Left renal cortex interstitium (tissue), 4 donors: ENCODE measurements around the gene MLXIPL. TPM values are rescaled to one million over a fixed set of nuclear protein-coding genes. Genes with fewer than 3 reads are reported as not detected.
"Not testable (repeated sequence)": the region's sequence is repeated elsewhere in the genome, so short reads cannot be mapped to it uniquely, and the experiment has no call there.

ENCODE experiments used
- DNase-seq, 4 donors: peaks; one replicate each; pipeline ENCODE4 v3.0.0-alpha.2; 2013; ENCODE audit warnings: low read depth in 4 of 4, low spot score in 2 of 4, missing footprints in 1 of 4
- polyA plus RNA-seq, 4 donors: library from polyadenylated mRNA; unstranded; fragments of 120-200 nt; gene quantifications; one replicate each; pipeline ENCODE4 v1.2.1, GENCODE V29; 2013; ENCODE audit not compliant: insufficient read length in 4 of 4

The MLXIPL gene, protein sequence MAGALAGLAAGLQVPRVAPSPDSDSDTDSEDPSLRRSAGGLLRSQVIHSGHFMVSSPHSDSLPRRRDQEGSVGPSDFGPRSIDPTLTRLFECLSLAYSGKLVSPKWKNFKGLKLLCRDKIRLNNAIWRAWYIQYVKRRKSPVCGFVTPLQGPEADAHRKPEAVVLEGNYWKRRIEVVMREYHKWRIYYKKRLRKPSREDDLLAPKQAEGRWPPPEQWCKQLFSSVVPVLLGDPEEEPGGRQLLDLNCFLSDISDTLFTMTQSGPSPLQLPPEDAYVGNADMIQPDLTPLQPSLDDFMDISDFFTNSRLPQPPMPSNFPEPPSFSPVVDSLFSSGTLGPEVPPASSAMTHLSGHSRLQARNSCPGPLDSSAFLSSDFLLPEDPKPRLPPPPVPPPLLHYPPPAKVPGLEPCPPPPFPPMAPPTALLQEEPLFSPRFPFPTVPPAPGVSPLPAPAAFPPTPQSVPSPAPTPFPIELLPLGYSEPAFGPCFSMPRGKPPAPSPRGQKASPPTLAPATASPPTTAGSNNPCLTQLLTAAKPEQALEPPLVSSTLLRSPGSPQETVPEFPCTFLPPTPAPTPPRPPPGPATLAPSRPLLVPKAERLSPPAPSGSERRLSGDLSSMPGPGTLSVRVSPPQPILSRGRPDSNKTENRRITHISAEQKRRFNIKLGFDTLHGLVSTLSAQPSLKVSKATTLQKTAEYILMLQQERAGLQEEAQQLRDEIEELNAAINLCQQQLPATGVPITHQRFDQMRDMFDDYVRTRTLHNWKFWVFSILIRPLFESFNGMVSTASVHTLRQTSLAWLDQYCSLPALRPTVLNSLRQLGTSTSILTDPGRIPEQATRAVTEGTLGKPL
- polyA plus RNA-seq: 10 to 100 TPM in 1 of 4 donors, 1 to 10 TPM in 3; 3.0 to 10.1 (median 5.2) TPM

DNA sequence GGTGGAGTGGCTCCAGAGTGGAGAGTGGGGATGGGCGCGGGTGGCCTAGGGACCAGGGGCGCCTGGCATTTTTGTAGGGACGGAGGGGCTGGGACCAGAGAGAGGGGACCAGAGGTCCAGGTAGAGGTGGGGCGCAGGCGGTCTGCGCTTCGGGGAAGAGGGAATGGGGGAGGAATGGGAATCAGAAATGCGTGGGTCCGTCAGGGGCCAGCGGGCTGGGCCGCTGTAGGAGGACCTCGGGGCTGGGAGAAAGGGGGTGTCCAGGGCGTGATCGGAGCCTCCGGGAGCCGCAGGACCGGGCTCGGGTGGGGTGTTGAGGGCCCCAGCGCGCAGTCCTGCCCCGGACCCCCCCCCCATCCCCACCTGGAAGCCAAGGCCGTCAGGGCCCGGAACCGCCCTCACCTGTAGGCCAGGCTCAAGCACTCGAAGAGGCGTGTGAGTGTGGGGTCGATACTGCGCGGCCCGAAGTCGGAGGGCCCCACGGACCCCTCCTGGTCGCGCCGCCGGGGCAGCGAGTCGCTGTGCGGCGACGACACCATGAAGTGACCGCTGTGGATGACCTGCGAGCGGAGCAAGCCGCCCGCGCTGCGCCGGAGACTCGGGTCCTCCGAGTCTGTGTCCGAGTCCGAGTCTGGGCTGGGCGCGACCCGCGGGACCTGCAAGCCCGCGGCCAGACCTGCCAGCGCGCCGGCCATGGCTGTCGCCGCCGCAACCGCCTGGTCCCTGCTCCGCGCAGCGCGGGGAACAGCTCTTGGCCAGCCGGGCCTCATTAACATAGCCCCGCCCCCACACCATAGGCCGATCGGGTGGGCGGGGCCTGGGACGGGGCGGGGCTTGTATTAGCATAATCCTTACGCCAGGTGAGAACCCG is at the start of gene MLXIPL:
Gene MLXIPL, minus strand, starts transcription at position 725 of the 871 bp plus-strand sequence. Its CDS starts 30 bp downstream, at position 695.
- peak in 3 of 4 donors; percentile 46 to 65 (median 62) for DNase-seq

DNA sequence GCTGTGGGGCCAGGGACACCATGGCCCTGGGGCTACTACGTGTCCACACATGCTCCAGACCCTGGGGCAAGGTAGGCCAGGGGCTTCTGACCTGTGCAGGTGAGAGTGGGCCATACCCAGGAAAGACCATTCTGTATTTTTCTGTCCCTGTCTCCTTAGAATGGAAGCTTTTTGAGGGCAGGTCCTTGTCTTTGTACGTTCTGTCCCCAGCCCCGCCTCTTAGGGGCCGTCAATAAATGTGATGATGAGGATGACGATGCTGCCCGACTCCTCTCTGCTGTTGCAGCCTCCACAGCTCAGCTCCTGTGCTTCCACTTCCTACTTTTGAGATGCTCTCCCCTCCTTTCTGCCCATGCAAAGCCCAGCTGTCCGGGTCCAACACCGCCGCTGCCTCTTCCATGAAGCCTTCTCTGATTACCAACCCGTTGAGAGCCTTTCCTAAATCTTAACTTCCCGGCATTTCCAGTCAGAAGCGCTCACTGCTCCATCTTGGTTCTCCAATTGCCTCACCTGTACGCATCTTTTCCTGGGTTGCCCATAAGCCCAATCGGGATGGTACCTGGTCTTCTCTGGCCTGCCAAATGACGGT is 47.6 kb upstream of the MLXIPL start:
- DNase-seq: no peak

DNA sequence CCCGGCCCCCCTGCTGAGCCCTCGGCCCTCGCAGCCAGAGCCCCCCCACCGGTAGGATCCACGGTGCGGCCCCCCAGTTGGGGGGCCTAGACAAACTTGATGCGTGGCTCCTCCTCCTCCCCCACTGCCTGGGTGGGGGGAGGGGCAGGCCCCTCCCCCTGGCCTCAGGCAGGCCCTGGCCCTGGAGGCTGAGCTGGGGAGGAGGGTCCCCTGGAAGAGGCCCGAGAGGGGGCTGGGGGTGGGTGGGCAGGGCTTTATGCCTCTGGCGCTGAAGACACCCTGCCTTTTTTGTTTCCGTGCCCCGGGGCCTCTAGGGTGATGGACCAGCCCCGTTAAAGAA is 47.0 kb upstream of the MLXIPL start:
- no peak for DNase-seq

DNA sequence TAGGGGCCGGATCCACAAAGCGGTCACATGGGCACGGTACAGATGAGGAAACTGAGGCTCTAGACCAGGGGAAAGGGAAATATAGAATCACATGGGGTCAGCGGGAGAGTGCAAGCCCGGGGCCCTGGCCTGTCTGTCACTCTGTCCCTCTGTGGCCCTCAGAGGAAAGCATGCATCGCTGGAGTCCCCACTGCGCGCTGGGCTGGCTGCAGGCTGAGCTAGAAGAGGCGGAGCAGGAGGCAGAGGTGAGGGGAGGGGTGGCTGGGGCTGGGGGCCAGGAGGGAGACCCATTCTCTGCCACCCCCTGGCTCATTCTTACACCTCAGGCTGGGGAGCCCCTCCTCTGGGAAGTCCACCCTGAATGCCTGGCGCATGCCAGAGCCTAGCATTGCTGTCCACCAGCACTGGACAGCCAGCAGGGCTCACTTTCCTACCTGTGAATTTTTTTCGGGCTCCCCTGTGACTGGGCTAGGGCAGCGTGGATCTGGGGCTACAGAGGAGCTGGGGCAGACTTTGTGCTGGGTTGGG is 45.6 kb upstream of the MLXIPL start:
- no peak for DNase-seq

DNA sequence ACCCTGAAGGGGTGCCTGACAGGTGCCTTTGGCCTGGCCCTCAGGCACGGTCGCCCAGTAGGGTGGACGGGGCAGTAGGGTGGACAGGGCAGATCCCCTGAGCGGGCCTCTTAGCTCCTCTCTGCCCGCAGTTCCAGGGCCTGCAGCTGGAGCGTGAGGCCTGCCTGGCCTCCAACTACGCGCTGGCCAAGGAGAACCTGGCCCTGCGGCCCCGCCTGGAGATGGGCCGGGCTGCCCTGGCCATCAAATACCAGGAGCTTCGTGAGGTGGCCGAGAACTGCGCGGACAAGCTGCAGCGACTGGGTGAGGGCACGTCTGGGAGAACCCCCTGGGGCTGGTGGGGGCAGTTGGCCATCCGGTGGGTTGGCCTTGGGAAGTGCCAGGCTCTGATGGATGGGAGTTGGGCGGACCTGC is 45.0 kb upstream of the MLXIPL start:
- no peak for DNase-seq

DNA sequence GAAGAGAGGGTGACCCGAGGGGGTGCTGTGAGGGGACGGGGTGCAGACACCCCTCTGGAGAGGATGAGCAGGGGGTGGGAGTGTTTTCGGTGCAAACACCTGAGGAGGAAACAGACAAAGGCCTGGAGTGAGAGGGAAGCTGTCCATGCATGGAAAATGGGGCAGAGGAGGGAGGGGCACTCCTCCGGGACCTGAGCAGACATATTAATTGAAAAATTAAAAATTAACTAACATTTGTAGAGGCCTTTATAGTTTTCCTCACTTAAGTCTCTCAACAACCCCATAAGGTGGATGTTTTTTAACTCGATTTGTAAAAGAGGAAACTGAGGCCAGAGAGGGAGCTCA is 44.5 kb upstream of the MLXIPL start:
- DNase-seq: no peak

DNA sequence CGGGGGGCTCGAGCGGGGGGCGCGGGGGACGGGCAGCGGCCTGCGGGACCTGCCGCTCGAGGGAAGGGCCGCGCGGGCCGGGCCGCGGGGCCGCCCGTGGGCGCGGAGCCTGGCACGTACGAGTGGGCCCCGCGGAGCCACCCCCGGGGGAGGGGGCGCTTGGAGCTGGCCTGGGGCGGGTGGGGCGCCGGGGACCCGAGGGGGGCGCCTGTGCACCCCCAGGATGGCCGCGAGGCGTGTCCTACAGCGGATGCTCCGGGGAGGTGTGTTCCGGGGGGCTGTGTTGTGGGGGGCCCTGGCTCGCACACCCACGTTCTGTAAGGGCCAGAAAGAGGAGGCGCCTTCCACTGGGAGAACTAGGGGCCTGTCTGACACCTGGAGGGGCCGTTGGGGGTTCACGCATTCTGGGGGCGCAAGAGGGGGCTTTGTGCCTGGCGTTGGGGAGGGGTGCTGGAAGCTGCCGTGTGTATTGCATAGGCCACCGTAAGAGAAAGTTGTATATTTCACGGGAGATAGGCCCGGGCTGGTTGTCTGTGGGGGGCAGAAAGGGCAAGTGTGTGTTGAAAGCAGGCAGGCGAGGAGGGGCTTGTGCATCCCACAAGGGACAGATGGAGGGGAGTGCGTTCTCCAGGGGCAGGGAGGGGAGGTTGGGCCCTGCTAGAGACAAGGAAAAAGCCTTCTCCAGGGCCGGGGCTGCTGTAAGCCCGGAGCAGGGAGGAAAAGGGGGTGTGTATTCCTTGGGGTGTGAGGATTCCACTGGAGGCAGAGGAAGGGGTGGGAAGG is 44.0 kb upstream of the MLXIPL start:
- DNase-seq: no peak

DNA sequence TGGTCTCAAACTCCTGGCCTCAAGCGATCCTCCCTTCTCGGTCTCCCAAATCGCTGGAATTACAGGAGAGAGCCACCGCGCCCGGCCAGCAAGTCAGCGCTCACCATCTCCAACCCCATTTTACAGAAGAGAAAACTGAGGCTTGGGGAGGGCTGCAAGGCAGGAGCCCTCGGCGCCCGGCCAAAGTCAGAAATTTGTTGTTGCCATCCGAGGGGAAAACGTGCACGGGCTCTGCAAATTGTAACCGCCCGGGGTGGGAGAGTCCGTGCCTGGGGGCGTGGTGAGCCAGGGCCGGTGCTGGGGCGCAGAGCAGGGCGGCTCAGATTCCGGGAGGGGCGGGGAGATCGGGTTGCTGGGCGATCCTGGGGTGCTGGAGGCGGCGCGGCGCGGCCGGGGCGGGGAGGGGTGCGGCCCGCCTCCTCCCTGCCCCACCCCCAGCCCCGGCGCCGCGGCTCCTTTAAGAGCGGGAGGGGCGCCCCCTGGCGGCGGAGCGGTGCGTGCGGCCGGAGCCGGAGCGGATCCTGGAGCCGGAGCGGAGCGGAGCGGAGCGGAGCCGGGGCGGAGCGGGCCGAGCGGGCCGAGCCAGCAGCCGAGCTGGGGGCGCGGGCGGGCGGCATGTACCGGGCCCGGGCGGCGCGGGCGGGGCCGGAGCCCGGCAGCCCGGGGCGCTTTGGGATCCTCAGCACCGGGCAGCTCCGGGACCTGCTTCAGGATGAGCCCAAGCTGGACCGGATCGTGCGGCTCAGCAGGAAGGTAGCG is 43.2 kb upstream of the MLXIPL start, which contains the start of gene VPS37D:
Gene VPS37D, plus strand, starts transcription at position 488 of the 759 bp plus-strand sequence. Its CDS starts 128 bp downstream, at position 616.
- DNase-seq: peak in 3 of 4 donors; percentile 81 to 86 (median 82)

DNA sequence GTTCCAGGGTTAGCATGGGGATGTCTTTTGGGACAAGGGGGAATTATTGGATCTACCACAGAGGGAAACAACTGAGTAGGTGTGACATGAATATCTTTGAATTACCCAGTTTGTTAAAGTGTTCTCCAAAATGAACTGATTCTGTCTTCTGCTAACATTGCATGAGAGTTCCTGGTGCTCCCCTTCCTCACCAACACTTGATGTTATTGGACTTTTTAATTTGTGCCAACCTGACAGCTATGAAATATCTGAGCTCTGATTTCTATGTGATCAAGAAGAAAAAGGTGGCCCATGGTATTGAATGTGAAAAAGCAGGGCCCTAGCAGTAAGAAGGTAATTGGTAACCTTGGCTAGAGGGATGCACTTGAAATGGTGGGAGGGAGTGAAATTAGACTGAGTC is 38.7 kb upstream of the MLXIPL start:
- no peak for DNase-seq

DNA sequence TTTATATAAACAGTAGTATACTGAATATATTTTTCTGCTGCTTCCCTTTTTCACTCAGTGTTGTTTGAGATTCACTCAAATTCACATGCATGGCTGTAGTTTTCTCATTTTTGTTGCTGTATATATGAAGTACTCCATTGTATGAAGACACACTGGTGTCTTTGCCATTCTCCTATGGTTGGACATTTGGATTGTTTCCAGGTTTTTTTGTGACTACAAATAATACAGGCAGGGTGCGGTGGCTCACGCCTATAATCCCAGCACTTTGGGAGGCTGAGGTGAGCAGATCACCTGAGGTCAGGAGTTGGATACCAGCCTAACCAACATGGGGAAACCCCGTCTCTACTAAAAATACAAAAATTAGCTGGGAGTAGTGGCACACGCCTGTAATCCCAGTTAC is 36.3 kb upstream of the MLXIPL start:
- DNase-seq: not testable (repeated sequence)

DNA sequence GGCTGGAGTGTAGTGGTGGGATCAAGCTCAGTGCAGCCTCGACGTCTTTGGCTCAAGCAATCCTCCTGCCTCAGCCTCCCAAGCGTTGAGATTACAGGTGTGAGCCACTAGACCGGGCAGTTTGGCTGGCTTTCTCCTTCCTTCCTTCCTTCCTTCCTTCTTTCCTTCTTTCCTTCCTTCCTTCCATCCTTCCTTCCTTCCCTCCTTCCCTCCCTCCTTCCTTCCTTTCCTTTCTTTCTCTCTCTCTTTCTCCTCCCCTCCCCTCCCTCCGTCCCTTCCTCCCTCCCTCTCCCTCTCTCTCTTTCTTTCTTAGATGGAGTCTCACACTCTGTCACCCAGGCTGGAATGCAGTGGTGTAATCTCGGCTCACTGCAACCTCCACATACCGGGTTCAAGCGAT is 35.7 kb upstream of the MLXIPL start:
- no peak for DNase-seq

DNA sequence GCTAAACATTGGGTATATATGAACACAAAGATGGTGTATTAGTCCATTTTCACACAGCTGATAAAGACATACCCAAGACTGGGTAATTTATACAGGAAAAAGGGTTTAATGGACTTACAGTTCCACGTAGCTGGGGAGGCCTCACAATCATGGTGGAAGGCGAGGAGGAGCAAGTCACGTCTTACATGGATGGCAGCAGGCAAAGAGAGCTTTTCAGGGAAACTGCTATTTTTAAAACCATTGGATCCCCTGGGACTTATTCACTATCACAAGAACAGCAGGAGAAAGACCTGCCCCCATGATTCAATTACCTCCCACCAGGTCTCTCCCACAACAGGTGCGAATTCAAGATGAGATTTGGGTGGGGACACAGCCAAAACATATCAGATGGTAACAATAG is 31.0 kb upstream of the MLXIPL start:
- not testable (repeated sequence) for DNase-seq

DNA sequence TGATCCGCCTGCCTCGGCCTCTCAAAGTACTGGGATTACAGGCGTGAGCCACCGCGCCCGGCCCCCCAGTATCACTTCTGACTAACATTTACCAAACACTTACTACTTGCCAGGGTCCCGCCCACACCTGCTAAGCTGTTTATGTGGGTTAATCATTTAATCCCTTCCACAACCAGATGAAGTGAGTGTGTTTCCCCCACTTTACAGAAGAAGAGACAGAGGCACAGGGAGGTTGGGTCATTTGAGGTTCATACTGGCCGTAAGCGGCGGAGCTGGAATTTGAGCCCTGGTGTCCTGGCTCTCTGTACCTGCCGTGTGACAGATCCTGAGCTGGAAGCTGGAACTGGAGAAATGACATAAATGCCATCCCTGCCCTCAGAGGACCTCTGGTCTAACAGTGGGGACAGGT is 28.2 kb upstream of the MLXIPL start:
- no peak for DNase-seq

DNA sequence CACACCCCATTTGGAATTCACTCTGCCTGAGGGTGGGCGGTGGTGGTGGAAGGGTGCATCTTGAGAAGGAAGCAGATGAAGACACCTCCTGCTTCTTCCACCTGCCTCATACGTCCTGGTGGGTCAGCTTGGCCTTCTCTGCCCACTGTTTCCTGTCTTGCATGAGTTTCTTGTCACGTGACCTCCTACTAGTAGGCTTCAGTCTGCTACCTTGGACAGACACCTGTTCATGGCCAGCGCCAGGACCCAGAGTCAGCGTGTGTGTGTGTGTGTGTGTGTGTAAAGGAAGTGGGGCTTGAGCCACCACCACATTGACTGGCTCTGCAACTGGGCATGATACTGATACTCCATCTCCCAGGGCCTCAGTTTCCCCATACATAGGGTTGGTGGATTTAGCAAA is 26.2 kb upstream of the MLXIPL start:
- no peak for DNase-seq

DNA sequence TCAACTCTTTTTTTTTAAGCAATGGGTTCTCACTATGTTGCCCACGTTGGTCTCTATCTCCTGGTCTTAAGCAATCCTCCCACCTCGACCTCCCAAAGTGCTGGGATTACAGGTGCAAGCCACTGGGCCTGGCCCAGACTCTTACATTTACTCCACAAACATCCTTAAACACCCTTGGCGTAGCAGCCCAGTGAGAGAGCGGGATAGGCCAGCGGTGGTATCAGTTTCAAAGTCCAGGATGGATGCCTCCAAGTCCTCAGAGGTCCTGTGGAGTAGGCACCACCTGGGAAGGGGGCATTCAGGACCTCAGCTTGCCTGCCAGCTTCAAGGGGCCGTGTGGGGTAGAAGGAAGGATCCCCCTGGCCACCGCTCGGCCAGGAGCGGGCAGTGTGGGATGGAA is 25.3 kb upstream of the MLXIPL start:
- no peak for DNase-seq

DNA sequence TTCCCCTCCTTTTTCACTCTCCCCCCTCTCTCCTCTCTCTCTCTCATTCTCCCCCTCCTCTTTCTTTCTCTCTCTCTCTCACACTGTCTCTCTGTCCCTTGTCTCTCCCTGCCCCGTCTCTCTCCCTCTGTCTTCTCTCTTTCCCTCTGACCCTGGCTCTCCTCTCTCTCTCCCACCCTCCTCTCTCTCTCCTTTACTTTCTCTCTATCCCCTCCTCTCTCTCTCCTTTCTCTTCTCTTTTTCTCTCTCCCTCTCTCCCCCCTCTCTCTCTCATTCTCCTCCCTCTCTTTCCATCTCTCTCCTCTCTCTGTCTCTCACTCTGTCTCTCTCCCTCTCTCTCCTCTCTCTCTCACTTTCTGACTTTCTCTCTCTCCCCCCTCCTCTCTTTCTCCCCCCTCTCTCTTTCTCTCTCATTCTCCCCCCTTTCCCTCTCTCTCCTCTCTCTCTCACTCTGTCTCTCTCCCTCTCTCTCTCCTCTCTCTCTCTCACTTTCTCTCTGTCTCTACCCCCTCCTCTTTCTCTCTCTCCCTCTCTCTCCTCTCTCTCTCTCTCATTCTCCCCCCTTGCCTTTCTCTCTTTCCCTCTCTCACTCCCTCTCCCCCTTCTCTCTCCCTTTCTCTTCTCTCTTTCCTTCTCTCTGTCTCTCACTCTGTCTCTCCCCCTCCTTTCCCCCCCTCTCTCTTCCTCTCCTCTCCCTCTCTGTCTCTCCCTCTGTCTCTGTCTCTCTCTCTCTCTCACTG is 24.4 kb upstream of the MLXIPL start:
- DNase-seq: no peak

DNA sequence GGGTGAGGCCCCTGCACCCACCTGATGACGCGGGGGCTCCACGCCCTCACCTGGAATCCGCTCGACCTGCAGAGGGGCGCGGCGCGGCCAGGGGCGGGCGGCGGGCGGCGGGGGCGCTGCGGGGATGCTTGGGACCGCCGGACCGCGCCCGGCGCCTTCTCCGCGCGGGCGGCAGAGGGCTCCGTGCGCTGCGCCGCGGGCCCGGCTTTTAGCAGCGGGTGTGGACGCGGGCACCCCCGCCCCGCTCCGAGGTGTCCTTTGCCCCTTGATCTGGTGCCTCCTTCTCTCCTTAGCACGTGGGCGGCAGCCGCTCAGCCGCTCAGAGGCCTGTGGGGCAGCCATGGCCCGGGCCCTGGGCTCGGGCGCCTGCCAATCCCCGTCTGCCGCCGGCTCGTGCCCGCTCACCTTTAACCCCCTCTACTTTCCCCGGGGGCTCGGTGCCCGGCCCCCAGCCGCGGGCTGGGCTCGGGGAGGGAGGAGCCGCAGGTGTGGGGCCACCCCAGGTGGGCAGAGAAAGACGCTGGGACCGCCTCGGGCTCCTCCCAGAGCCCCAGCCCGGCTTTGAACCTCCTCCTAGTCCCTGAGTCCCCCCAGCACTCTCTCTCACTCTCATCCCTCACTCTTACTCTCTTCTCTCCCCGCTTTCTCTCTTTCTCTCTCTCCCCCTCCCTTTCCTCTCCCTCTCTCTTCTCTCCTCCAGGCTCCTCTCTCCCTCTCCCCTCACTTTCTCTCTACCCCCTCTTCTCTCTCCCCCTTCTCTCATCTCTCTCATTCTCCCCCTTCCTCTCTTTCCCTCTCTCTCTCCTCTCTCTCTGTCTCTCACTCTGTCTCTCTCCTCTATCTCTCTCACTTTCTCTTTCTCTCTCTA is 23.6 kb upstream of the MLXIPL start:
- no peak for DNase-seq
